Nucleus accumbens (tissue), 56 donors: ENCODE measurements around the gene TRIM34.
"Not testable (repeated sequence)": the region's sequence is repeated elsewhere in the genome, so short reads cannot be mapped to it uniquely, and the experiment has no call there.

Experiments
- DNase-seq, 56 donors: peaks; one replicate each; lab custom pipeline; 2025; lab: John Stamatoyannopoulos, UW

Gene TRIM34

GRCh38 chr11:5683620-5684019 lies 58.8 kb downstream of the TRIM34 start:
- DNase-seq, result not testable (repeated sequence)

GRCh38 chr11:5684036-5684645 lies 59.3 kb downstream of the TRIM34 start:
- DNase-seq, result no peak

GRCh38 chr11:5684646-5685362 lies 60.0 kb downstream of the TRIM34 start, which contains the start of gene TRIM5:
Gene TRIM5 (minus strand): TSS chr11:5685074. CDS start chr11:5680177, 4,897 bp downstream.
- peak in 47 of 56 donors; percentile 6 to 78 (median 35) for DNase-seq

GRCh38 chr11:5686426-5686825 lies 61.6 kb downstream of the TRIM34 start:
- DNase-seq, result no peak

- DNase-seq, result no peak
These were observed 63.7 kb downstream of the TRIM34 start for GRCh38 chr11:5688482-5688881.

GRCh38 chr11:5689551-5689983 lies 64.8 kb downstream of the TRIM34 start, which contains the start of gene TRIM22:
Gene TRIM22 (plus strand): TSS chr11:5689790. CDS start chr11:5696233, 6,443 bp downstream.
- DNase-seq, result peak in 5 of 56 donors; percentile 4 to 20 (median 7)

GRCh38 chr11:5690216-5690615 lies 65.4 kb downstream of the TRIM34 start:
- DNase-seq, result peak in 1 of 56 donors; percentile 6

- no peak for DNase-seq
These were observed 65.9 kb downstream of the TRIM34 start for GRCh38 chr11:5690736-5691135.

- not testable (repeated sequence) for DNase-seq
These were observed 66.6 kb downstream of the TRIM34 start for GRCh38 chr11:5691238-5691963.

- no peak for DNase-seq
These were observed 67.2 kb downstream of the TRIM34 start for GRCh38 chr11:5691964-5692361.
